ENCODE data around the gene ERN1.
"Not testable (repeated sequence)": the region's sequence is repeated elsewhere in the genome, so short reads cannot be mapped to it uniquely, and the experiment has no call there.

ERN1 gene

GRCh38 chr17:64124609-64125008 is 5.3 kb downstream of the ERN1 start:
- Histone ChIP-seq H3K27me3 (ENCODE audit: control insufficient read depth in 2 of 2, insufficient read depth in 2 of 2, low read length in 2 of 2) (no peaks in the 10 kb centered on the region), H3K4me3 (ENCODE audit: low read length in 2 of 2) (no peak overlapping the region), H3K9me3 (ENCODE audit: control insufficient read depth in 2 of 2, low read length in 2 of 2) (no peaks in the 10 kb centered on the region), H3K9ac (ENCODE audit: low read depth in 1 of 2, low read length in 2 of 2) (no peak overlapping the region), H3K36me3 (ENCODE audit: control insufficient read depth in 2 of 2, insufficient read depth in 2 of 2, low read length in 2 of 2) (no peaks in the 10 kb centered on the region), H3K4me1 (ENCODE audit: control insufficient read depth in 2 of 2, insufficient read depth in 2 of 2, low read length in 2 of 2) (peaks cover 10 to 12% of the 10 kb centered on the region in 2 donors), H3K27ac (ENCODE audit: low read depth in 2 of 2, low read length in 2 of 2) (no peak overlapping the region)

- H3K4me3 ChIP-seq (ENCODE audit: low read length in 2 of 2) = no peak overlapping the region
- H3K9ac ChIP-seq (ENCODE audit: low read depth in 1 of 2, low read length in 2 of 2) = no peak overlapping the region
- no peaks in the 10 kb centered on the region for H3K36me3 ChIP-seq (ENCODE audit: control insufficient read depth in 2 of 2, insufficient read depth in 2 of 2, low read length in 2 of 2)
- peaks cover 8 to 11% of the 10 kb centered on the region in 2 donors for H3K4me1 ChIP-seq (ENCODE audit: control insufficient read depth in 2 of 2, insufficient read depth in 2 of 2, low read length in 2 of 2)
- no peak overlapping the region for H3K27ac ChIP-seq (ENCODE audit: low read depth in 2 of 2, low read length in 2 of 2)
- no peaks in the 10 kb centered on the region for H3K9me3 ChIP-seq (ENCODE audit: control insufficient read depth in 2 of 2, low read length in 2 of 2)
- no peaks in the 10 kb centered on the region for H3K27me3 ChIP-seq (ENCODE audit: control insufficient read depth in 2 of 2, insufficient read depth in 2 of 2, low read length in 2 of 2)
These were observed 6.8 kb downstream of the ERN1 start for GRCh38 chr17:64123114-64123513.

GRCh38 chr17:64120972-64121786 is 8.8 kb downstream of the ERN1 start:
- not testable (repeated sequence) for H3K9me3 ChIP-seq (ENCODE audit: control insufficient read depth in 2 of 2, low read length in 2 of 2); H3K9ac ChIP-seq (ENCODE audit: low read depth in 1 of 2, low read length in 2 of 2); H3K27me3 ChIP-seq (ENCODE audit: control insufficient read depth in 2 of 2, insufficient read depth in 2 of 2, low read length in 2 of 2); H3K36me3 ChIP-seq (ENCODE audit: control insufficient read depth in 2 of 2, insufficient read depth in 2 of 2, low read length in 2 of 2)
- peaks cover 14% of the 10 kb centered on the region in 2 donors for H3K4me1 ChIP-seq (ENCODE audit: control insufficient read depth in 2 of 2, insufficient read depth in 2 of 2, low read length in 2 of 2)
- peak overlapping the region in 1 of 2 donors; percentile 22 for H3K4me3 ChIP-seq (ENCODE audit: low read length in 2 of 2)
- peak overlapping the region; percentile 43 to 69 for H3K27ac ChIP-seq (ENCODE audit: low read depth in 2 of 2, low read length in 2 of 2)

GRCh38 chr17:64120159-64120810 is 9.7 kb downstream of the ERN1 start:
- peak overlapping the region; percentile 43 to 69 for H3K27ac ChIP-seq (ENCODE audit: low read depth in 2 of 2, low read length in 2 of 2)
- peaks cover 14% of the 10 kb centered on the region in 2 donors for H3K4me1 ChIP-seq (ENCODE audit: control insufficient read depth in 2 of 2, insufficient read depth in 2 of 2, low read length in 2 of 2)
- no peaks in the 10 kb centered on the region for H3K36me3 ChIP-seq (ENCODE audit: control insufficient read depth in 2 of 2, insufficient read depth in 2 of 2, low read length in 2 of 2)
- no peak overlapping the region for H3K4me3 ChIP-seq (ENCODE audit: low read length in 2 of 2)
- no peaks in the 10 kb centered on the region for H3K9me3 ChIP-seq (ENCODE audit: control insufficient read depth in 2 of 2, low read length in 2 of 2)
- no peaks in the 10 kb centered on the region for H3K27me3 ChIP-seq (ENCODE audit: control insufficient read depth in 2 of 2, insufficient read depth in 2 of 2, low read length in 2 of 2)
- H3K9ac ChIP-seq (ENCODE audit: low read depth in 1 of 2, low read length in 2 of 2) = no peak overlapping the region

GRCh38 chr17:64117981-64118979 is 11.7 kb downstream of the ERN1 start:
- Histone ChIP-seq H3K4me3 (ENCODE audit: low read length in 2 of 2) (no peak overlapping the region), H3K9me3 (ENCODE audit: control insufficient read depth in 2 of 2, low read length in 2 of 2) (no peaks in the 10 kb centered on the region), H3K4me1 (ENCODE audit: control insufficient read depth in 2 of 2, insufficient read depth in 2 of 2, low read length in 2 of 2) (peaks cover 14% of the 10 kb centered on the region in 2 donors), H3K27ac (ENCODE audit: low read depth in 2 of 2, low read length in 2 of 2) (peak overlapping the region in 1 of 2 donors; percentile 31), H3K36me3 (ENCODE audit: control insufficient read depth in 2 of 2, insufficient read depth in 2 of 2, low read length in 2 of 2) (no peaks in the 10 kb centered on the region), H3K27me3 (ENCODE audit: control insufficient read depth in 2 of 2, insufficient read depth in 2 of 2, low read length in 2 of 2) (no peaks in the 10 kb centered on the region), H3K9ac (ENCODE audit: low read depth in 1 of 2, low read length in 2 of 2) (no peak overlapping the region)

- Histone ChIP-seq H3K4me1 (ENCODE audit: control insufficient read depth in 2 of 2, insufficient read depth in 2 of 2, low read length in 2 of 2) (peaks cover 14% of the 10 kb centered on the region in 2 donors), H3K36me3 (ENCODE audit: control insufficient read depth in 2 of 2, insufficient read depth in 2 of 2, low read length in 2 of 2) (no peaks in the 10 kb centered on the region), H3K9ac (ENCODE audit: low read depth in 1 of 2, low read length in 2 of 2) (peak overlapping the region in 1 of 2 donors; percentile 5), H3K27ac (ENCODE audit: low read depth in 2 of 2, low read length in 2 of 2) (no peak overlapping the region), H3K9me3 (ENCODE audit: control insufficient read depth in 2 of 2, low read length in 2 of 2) (no peaks in the 10 kb centered on the region), H3K27me3 (ENCODE audit: control insufficient read depth in 2 of 2, insufficient read depth in 2 of 2, low read length in 2 of 2) (no peaks in the 10 kb centered on the region), H3K4me3 (ENCODE audit: low read length in 2 of 2) (no peak overlapping the region)
These were observed 14.0 kb downstream of the ERN1 start for GRCh38 chr17:64115822-64116534.

- Histone ChIP-seq H3K36me3 (ENCODE audit: control insufficient read depth in 2 of 2, insufficient read depth in 2 of 2, low read length in 2 of 2) (no peaks in the 10 kb centered on the region), H3K27me3 (ENCODE audit: control insufficient read depth in 2 of 2, insufficient read depth in 2 of 2, low read length in 2 of 2) (no peaks in the 10 kb centered on the region), H3K27ac (ENCODE audit: low read depth in 2 of 2, low read length in 2 of 2) (no peak overlapping the region), H3K9ac (ENCODE audit: low read depth in 1 of 2, low read length in 2 of 2) (no peak overlapping the region), H3K9me3 (ENCODE audit: control insufficient read depth in 2 of 2, low read length in 2 of 2) (no peaks in the 10 kb centered on the region), H3K4me1 (ENCODE audit: control insufficient read depth in 2 of 2, insufficient read depth in 2 of 2, low read length in 2 of 2) (peaks cover 12 to 14% of the 10 kb centered on the region in 2 donors), H3K4me3 (ENCODE audit: low read length in 2 of 2) (no peak overlapping the region)
These were observed 14.8 kb downstream of the ERN1 start for GRCh38 chr17:64115043-64115698.

- H3K4me1 ChIP-seq (ENCODE audit: control insufficient read depth in 2 of 2, insufficient read depth in 2 of 2, low read length in 2 of 2) = peaks cover 5% of the 10 kb centered on the region in 2 donors
- H3K27me3 ChIP-seq (ENCODE audit: control insufficient read depth in 2 of 2, insufficient read depth in 2 of 2, low read length in 2 of 2) = no peaks in the 10 kb centered on the region
- no peak overlapping the region for H3K9ac ChIP-seq (ENCODE audit: low read depth in 1 of 2, low read length in 2 of 2)
- no peaks in the 10 kb centered on the region for H3K9me3 ChIP-seq (ENCODE audit: control insufficient read depth in 2 of 2, low read length in 2 of 2)
- H3K27ac ChIP-seq (ENCODE audit: low read depth in 2 of 2, low read length in 2 of 2) = no peak overlapping the region
- H3K4me3 ChIP-seq (ENCODE audit: low read length in 2 of 2) = no peak overlapping the region
- H3K36me3 ChIP-seq (ENCODE audit: control insufficient read depth in 2 of 2, insufficient read depth in 2 of 2, low read length in 2 of 2) = no peaks in the 10 kb centered on the region
These were observed 16.9 kb downstream of the ERN1 start for GRCh38 chr17:64113006-64113405.

GRCh38 chr17:64111831-64112230 is 18.1 kb downstream of the ERN1 start:
- H3K27ac ChIP-seq (ENCODE audit: low read depth in 2 of 2, low read length in 2 of 2) = no peak overlapping the region
- peaks cover 4 to 9% of the 10 kb centered on the region in 2 donors for H3K4me1 ChIP-seq (ENCODE audit: control insufficient read depth in 2 of 2, insufficient read depth in 2 of 2, low read length in 2 of 2)
- no peaks in the 10 kb centered on the region for H3K9me3 ChIP-seq (ENCODE audit: control insufficient read depth in 2 of 2, low read length in 2 of 2)
- no peaks in the 10 kb centered on the region for H3K36me3 ChIP-seq (ENCODE audit: control insufficient read depth in 2 of 2, insufficient read depth in 2 of 2, low read length in 2 of 2)
- H3K4me3 ChIP-seq (ENCODE audit: low read length in 2 of 2) = no peak overlapping the region
- no peaks in the 10 kb centered on the region for H3K27me3 ChIP-seq (ENCODE audit: control insufficient read depth in 2 of 2, insufficient read depth in 2 of 2, low read length in 2 of 2)
- H3K9ac ChIP-seq (ENCODE audit: low read depth in 1 of 2, low read length in 2 of 2) = no peak overlapping the region
